HG02938 (cell line): ENCODE data around the gene IL3RA.
A peak's percentile ranks its signal among the peaks of the same experiment; 100 is the strongest.
"Not testable (repeated sequence)": the region's sequence is repeated elsewhere in the genome, so short reads cannot be mapped to it uniquely, and the experiment has no call there.

ENCODE experiments used
- ATAC-seq: cut with Tn5 transposase; IDR thresholded peaks from one replicate; pipeline ENCODE4 v1.9.1; 2021; ENCODE audit warnings: mild to moderate bottlenecking, moderate library complexity; ENCODE audit not compliant: unreplicated experiment

Gene IL3RA

GRCh38 chrX:1336331-1336943, at the start of gene IL3RA:
Gene IL3RA (plus strand): TSS chrX:1336785. CDS start chrX:1341766, 4,981 bp downstream.
- ATAC-seq: peak; percentile 60

DNA sequence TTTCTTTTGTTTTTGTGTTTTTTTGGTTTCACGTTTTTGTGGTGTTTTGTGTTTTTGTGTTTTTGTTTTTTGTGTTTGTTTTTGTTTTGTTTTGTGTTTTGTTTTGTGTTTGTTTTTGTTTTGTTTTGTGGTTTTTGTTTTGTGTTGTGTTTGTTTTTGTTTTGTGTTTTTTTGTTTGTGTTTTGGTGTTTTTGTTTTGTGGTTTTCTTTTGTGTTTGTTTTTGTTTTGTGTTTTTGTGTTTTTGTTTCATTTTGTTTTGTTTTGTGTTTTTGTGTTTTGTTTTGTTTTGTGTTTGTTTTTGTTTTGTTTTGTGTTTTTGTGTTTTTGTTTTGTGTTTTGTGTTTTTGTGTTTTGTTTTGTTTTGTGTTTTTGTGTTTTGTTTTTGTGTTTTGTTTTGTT, 47.0 kb upstream of the IL3RA start:
- ATAC-seq: no peak

- no peak for ATAC-seq
These were observed 45.4 kb upstream of the IL3RA start for GRCh38 chrX:1291110-1291740.

- no peak for ATAC-seq
These were observed 43.9 kb upstream of the IL3RA start for GRCh38 chrX:1292575-1293290.

DNA sequence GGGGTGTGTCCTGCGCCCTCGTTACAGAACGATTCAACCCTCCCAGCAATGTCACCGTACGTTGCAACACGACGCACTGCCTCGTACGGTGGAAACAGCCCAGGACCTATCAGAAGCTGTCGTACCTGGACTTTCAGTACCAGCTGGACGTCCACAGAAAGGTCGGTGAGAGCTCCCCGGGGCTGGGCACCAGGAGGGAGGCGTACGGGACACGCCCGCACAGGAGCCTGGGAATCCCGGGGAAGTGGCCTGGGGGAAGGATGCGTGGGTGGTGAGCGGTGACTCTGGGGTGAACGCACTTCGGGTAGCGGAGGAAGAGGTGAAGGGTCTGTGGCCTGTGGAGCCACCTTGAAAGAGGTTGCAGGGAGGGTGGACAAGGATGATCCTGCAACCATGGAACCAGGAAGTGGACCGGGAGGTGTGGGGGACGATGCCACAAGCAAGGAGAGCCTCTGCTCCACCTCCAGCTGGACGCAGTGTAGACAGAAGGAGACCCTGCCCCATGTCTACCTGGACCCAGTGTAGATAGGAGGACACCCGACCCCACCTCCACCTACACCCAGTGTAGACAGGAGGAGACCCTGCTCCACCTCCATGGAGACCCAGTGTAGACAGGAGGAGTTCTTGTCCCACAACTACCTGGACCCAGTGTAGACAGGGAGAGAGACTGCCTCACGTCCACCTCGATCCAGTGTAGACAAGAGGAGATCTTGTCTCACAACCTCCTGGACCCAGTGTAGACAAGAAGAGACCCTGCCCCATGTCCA, 42.1 kb upstream of the IL3RA start:
- no peak for ATAC-seq

- no peak for ATAC-seq
These were observed 41.0 kb upstream of the IL3RA start for GRCh38 chrX:1295550-1295949.

GRCh38 chrX:1297591-1297990, 39.0 kb upstream of the IL3RA start:
- ATAC-seq: not testable (repeated sequence)

DNA sequence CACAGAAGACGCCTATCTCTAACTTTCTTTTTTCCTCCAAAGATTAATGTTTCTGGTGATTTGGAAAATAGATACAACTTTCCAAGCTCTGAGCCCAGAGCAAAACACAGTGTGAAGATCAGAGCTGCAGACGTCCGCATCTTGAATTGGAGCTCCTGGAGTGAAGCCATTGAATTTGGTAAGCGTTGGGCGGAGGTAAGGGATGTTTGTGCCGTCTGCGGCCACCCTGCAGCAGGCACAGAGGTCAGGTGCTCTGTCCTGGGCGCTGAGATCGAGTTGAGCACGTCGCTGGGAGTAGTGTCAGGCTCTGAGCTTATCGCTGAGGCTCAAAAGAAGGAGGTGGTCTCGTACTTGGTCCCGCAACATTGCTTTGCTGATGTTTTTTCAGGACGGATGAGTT, 36.1 kb upstream of the IL3RA start:
- ATAC-seq: no peak

- ATAC-seq: no peak
These were observed 31.2 kb upstream of the IL3RA start for GRCh38 chrX:1305411-1305810.

- no peak for ATAC-seq
These were observed 29.5 kb upstream of the IL3RA start for GRCh38 chrX:1306909-1307625.

GRCh38 chrX:1307626-1308340, 28.8 kb upstream of the IL3RA start:
- ATAC-seq: no peak

GRCh38 chrX:1308476-1308875, 28.1 kb upstream of the IL3RA start:
- no peak for ATAC-seq

GRCh38 chrX:1308917-1309316, 27.7 kb upstream of the IL3RA start:
- ATAC-seq: not testable (repeated sequence)

DNA sequence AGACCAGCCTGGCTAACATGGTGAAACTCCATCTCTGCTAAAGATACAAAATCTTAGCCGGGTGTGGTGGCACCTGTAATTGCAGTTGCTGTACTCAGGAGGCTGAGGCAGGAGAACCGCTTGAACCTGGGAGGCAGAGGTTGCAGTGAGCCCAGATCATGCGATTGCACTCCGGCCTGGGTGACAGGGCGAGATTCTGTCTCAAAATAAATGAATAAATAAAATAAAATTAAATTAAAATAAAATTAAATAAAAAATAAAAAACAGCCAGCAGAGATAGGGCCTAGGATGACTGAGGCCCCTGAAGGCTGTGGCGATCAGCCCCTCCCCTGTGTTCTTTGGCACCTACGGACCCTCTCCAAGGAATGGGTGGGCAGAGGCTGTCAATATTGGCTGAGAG, 22.8 kb upstream of the IL3RA start:
- no peak for ATAC-seq

DNA sequence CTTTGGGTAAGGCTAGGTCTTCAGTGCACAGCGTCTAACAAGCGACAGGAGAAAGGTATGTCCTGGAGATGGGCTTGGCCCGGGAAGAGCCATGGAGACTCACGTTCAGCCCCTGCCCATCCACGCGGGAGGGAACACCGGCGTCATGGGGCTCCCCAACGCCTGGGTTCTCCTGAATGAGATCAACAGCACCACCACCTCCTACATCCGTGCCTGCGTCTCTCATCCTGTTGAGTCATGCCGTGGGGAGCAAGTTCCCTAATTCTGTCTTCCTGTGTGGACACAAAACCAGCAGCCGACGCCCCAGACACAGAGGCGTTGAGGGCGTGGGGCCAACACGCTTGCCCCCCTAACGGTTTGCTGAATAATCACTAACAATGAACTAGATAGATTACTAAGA, 20.1 kb upstream of the IL3RA start:
- no peak for ATAC-seq

- ATAC-seq: no peak
These were observed 14.9 kb upstream of the IL3RA start for GRCh38 chrX:1321674-1322073.

- ATAC-seq: no peak
These were observed 14.2 kb upstream of the IL3RA start for GRCh38 chrX:1322393-1322792.

DNA sequence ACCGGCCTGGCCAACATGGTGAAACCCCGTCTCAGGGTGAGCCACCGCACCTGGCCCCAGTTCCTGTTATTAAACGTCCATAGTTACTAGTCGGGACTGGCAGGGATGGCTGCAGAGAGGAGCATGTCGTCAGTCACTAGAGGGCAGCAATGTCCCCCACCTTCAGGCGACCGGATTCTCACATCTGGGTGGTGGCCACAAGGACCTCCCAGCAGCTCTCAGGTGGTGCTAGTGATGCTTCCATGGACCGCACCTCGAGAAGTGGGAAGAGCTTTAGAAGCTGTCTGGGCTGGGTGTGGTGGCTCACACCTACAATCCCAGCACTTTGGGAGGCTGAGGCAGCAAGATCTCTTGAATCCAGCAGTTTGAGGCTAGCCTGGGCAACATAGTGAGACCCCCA, 13.3 kb upstream of the IL3RA start:
- no peak for ATAC-seq

DNA sequence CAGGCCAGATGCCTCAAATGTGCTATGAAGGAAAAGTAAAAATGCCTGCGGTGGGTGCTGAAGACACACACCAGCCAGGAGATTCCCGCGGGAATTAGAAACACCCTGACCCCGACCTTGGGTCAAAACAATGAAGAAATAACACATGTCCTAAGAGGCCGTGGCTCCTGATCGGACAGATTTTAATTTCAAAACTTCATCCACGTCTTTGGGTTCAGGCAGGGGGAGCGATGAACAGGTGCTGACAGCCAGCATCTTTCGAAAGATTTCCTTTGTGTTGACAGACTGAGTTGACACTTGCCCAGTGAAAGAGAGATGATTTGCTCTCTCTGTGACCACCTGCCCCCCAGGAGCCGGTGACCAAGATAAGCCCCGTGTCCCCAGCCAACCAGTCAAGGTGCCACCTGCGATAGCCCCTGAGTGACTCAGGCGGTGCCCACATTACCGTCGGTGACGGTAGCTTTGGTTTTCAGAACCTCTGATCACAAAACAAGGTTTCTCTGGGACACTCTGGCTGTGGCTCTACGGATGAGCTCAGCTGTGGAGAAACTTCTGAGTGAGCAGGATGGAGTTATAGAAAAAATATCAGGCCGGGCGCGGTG, 11.0 kb upstream of the IL3RA start:
- no peak for ATAC-seq
